ENCODE data around the gene BMPER.

Gene BMPER

GRCh38 chr7:33971106-33971505, 65.8 kb downstream of the BMPER start:
- no peak for DNase-seq

- DNase-seq: no peak
Measured at GRCh38 chr7:33973231-33974015, 68.1 kb downstream of the BMPER start.

GRCh38 chr7:33979300-33979806, 74.0 kb downstream of the BMPER start:
- DNase-seq: no peak

- no peak for DNase-seq
Measured at GRCh38 chr7:33979807-33980355, 74.5 kb downstream of the BMPER start.

- no peak for DNase-seq
Measured at GRCh38 chr7:33981226-33981625, 75.9 kb downstream of the BMPER start.

GRCh38 chr7:33981671-33982424, 76.5 kb downstream of the BMPER start:
- no peak for DNase-seq

- no peak for DNase-seq
Measured at GRCh38 chr7:33982425-33982786, 77.1 kb downstream of the BMPER start.

- DNase-seq: no peak
Measured at GRCh38 chr7:33986451-33986850, 81.1 kb downstream of the BMPER start.

GRCh38 chr7:33986951-33987947, 81.9 kb downstream of the BMPER start:
- no peak for DNase-seq

- no peak for DNase-seq
Measured at GRCh38 chr7:33996899-33997298, 91.6 kb downstream of the BMPER start.

- no peak for DNase-seq
Measured at GRCh38 chr7:33998476-33998875, 93.1 kb downstream of the BMPER start.

GRCh38 chr7:34011017-34011695, 105.8 kb downstream of the BMPER start:
- no peak for DNase-seq

GRCh38 chr7:34011696-34012095, 106.4 kb downstream of the BMPER start:
- DNase-seq: no peak

- DNase-seq: no peak
Measured at GRCh38 chr7:34013421-34013820, 108.1 kb downstream of the BMPER start.

GRCh38 chr7:34015651-34016050, 110.3 kb downstream of the BMPER start:
- DNase-seq: no peak

GRCh38 chr7:34016876-34017275, 111.5 kb downstream of the BMPER start:
- no peak for DNase-seq

GRCh38 chr7:34019301-34019790, 114.0 kb downstream of the BMPER start:
- DNase-seq: no peak

- DNase-seq: no peak
Measured at GRCh38 chr7:34022626-34023025, 117.3 kb downstream of the BMPER start.

- DNase-seq: no peak
Measured at GRCh38 chr7:34025600-34025999, 120.3 kb downstream of the BMPER start.

GRCh38 chr7:34026481-34027190, 121.3 kb downstream of the BMPER start:
- DNase-seq: no peak

GRCh38 chr7:34031156-34031555, 125.8 kb downstream of the BMPER start:
- no peak for DNase-seq
